HepG2 (cell line): ENCODE data around the gene HMBS. TPM values are rescaled to one million over a fixed set of nuclear protein-coding genes. Genes with fewer than 3 reads are reported as not detected.
A peak's percentile ranks its signal among the peaks of the same experiment; 100 is the strongest.

Experiments used
- HIVEP1 ChIP-seq: sonication (generic); formaldehyde crosslinking; IDR thresholded peaks from 2 replicates; pipeline ENCODE4 v1.4.0; 2020; ENCODE audit warnings: mild to moderate bottlenecking, missing genetic modification reagents
- KDM5A ChIP-seq: fragments of 200-600 bp; sonication (generic); IDR thresholded peaks from 2 replicates; pipeline ENCODE4 v1.7.0; 2018; ENCODE audit warnings: antibody characterized with exemption, mild to moderate bottlenecking, low read length, borderline replicate concordance
- MTF1 ChIP-seq: sonication (generic); formaldehyde crosslinking; IDR thresholded peaks from 2 replicates; pipeline ENCODE4 v1.5.0; 2020; ENCODE audit warnings: missing genetic modification reagents
- SP1 ChIP-seq, 2 experiments: fragments of 450-650 bp in 1 of 2; sonication (generic) in 1 of 2; formaldehyde crosslinking in 1 of 2; IDR thresholded peaks; 2 replicates each; pipeline versions ENCODE4 v1.4.0 to v1.6.1; 2016 to 2020; ENCODE audit warnings: missing genetic modification reagents in 1 of 2
- TAF15 ChIP-seq: fragments of 200-400 bp; formaldehyde crosslinking; IDR thresholded peaks from one replicate; pipeline ENCODE4 v1.6.1; 2018; ENCODE audit warnings: mild to moderate bottlenecking, low read depth, low read length; ENCODE audit not compliant: poor library complexity, severe bottlenecking
- TCF7L2 ChIP-seq: IDR thresholded peaks from 2 replicates; pipeline ENCODE4 v1.6.1; 2011; ENCODE audit warnings: mild to moderate bottlenecking, low read depth, low read length, moderate library complexity
- ZNF235 ChIP-seq: sonication (generic); formaldehyde crosslinking; IDR thresholded peaks from 2 replicates; pipeline ENCODE4 v1.8.1; 2023; ENCODE audit warnings: mild to moderate bottlenecking, missing genetic modification reagents, borderline replicate concordance
- ZNF276 ChIP-seq: sonication (generic); formaldehyde crosslinking; IDR thresholded peaks from 2 replicates; pipeline ENCODE4 v1.4.0; 2020; ENCODE audit warnings: mild to moderate bottlenecking, low read depth, missing genetic modification reagents
- ZNF343 ChIP-seq: sonication (generic); formaldehyde crosslinking; IDR thresholded peaks from 2 replicates; pipeline ENCODE4 v1.4.0; 2020; ENCODE audit warnings: mild to moderate bottlenecking, missing genetic modification reagents
- ZNF619 ChIP-seq: sonication (generic); formaldehyde crosslinking; IDR thresholded peaks from 2 replicates; pipeline ENCODE4 v1.4.0; 2020; ENCODE audit warnings: mild to moderate bottlenecking, missing genetic modification reagents
- polyA plus RNA-seq, 8 experiments: library from polyadenylated mRNA; depleted of rRNA in 3 of 8; stranded (reverse) in 7 of 8; unstranded in 1 of 8; fragments of >200 nt; fragmentation: Illumina TruSeq in 4 of 8; extraction: Trizol in 4 of 8; gene quantifications; 2 replicates each; pipeline versions ENCODE4 v1.2.1 to v1.2.3, GENCODE V29; 2011 to 2016; ENCODE audit warnings: low read depth in 4 of 8, missing spikeins in 1 of 8, mixed read lengths in 1 of 8; ENCODE audit not compliant: insufficient read depth in 1 of 8
- total RNA-seq, 5 experiments: library from RNA; depleted of rRNA; stranded (reverse); fragments of >200 nt; fragmentation: Illumina TruSeq; extraction: Trizol; gene quantifications; 2 replicates each; pipeline ENCODE4 v1.2.3, GENCODE V29; 2016; ENCODE audit warnings: low read depth in 1 of 5
- TF ChIP-seq, protein P1 (sequence below), 2 experiments: sonication (generic) in 1 of 2; formaldehyde crosslinking in 1 of 2; IDR thresholded peaks; 2 replicates each; pipeline versions ENCODE4 v1.4.0 to v1.6.1; 2018 to 2020; ENCODE audit warnings: missing genetic modification reagents in 2 of 2, borderline replicate concordance in 1 of 2, low read depth in 1 of 2, mild to moderate bottlenecking in 1 of 2, missing biosample characterization in 1 of 2
- TF ChIP-seq, protein P2 (sequence below): sonication (generic); formaldehyde crosslinking; IDR thresholded peaks from 2 replicates; pipeline ENCODE4 v1.8.1; 2022; ENCODE audit warnings: mild to moderate bottlenecking, missing genetic modification reagents
- TF ChIP-seq, protein P3 (sequence below): sonication (generic); formaldehyde crosslinking; IDR thresholded peaks from 2 replicates; pipeline ENCODE4 v1.4.0; 2020; ENCODE audit warnings: mild to moderate bottlenecking, missing genetic modification reagents
- TF ChIP-seq, protein P4 (sequence below): sonication (generic); formaldehyde crosslinking; IDR thresholded peaks from 2 replicates; pipeline ENCODE4 v1.9.0; 2021; ENCODE audit warnings: missing genetic modification reagents, borderline replicate concordance

HMBS gene
- total and polyA plus RNA-seq, 2 of the 13 experiments (the other 11 are each of a cell fraction or from before 2014, with no cell fraction given), result 9.4 to 46.9 TPM

GRCh38 chr11:119067371-119068222, 17.1 kb upstream of the HMBS start, which contains the start of gene VPS11 (continued):
- TF ChIP-seq, protein P1, sequence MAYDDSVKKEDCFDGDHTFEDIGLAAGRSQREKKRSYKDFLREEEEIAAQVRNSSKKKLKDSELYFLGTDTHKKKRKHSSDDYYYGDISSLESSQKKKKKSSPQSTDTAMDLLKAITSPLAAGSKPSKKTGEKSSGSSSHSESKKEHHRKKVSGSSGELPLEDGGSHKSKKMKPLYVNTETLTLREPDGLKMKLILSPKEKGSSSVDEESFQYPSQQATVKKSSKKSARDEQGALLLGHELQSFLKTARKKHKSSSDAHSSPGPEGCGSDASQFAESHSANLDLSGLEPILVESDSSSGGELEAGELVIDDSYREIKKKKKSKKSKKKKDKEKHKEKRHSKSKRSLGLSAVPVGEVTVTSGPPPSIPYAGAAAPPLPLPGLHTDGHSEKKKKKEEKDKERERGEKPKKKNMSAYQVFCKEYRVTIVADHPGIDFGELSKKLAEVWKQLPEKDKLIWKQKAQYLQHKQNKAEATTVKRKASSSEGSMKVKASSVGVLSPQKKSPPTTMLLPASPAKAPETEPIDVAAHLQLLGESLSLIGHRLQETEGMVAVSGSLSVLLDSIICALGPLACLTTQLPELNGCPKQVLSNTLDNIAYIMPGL (CRISPR knock-in tag; IDR thresholded peaks at IDR 0.05; ENCODE audit: borderline replicate concordance in 1 of 2, low read depth in 1 of 2), result peak; percentile 44 to 85; a peak in 1 of 4 replicates
- TF ChIP-seq ZNF619 (CRISPR knock-in tag), result peak; percentile 79; the same call in 1 of the 2 replicates
- TF ChIP-seq ZNF343 (CRISPR knock-in tag), result no peak
- TF ChIP-seq KDM5A, result peak; percentile 98
- TF ChIP-seq, protein P2, sequence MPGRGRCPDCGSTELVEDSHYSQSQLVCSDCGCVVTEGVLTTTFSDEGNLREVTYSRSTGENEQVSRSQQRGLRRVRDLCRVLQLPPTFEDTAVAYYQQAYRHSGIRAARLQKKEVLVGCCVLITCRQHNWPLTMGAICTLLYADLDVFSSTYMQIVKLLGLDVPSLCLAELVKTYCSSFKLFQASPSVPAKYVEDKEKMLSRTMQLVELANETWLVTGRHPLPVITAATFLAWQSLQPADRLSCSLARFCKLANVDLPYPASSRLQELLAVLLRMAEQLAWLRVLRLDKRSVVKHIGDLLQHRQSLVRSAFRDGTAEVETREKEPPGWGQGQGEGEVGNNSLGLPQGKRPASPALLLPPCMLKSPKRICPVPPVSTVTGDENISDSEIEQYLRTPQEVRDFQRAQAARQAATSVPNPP, result peak; percentile 70; the same call in 1 of the 2 replicates
- TF ChIP-seq, protein P3, sequence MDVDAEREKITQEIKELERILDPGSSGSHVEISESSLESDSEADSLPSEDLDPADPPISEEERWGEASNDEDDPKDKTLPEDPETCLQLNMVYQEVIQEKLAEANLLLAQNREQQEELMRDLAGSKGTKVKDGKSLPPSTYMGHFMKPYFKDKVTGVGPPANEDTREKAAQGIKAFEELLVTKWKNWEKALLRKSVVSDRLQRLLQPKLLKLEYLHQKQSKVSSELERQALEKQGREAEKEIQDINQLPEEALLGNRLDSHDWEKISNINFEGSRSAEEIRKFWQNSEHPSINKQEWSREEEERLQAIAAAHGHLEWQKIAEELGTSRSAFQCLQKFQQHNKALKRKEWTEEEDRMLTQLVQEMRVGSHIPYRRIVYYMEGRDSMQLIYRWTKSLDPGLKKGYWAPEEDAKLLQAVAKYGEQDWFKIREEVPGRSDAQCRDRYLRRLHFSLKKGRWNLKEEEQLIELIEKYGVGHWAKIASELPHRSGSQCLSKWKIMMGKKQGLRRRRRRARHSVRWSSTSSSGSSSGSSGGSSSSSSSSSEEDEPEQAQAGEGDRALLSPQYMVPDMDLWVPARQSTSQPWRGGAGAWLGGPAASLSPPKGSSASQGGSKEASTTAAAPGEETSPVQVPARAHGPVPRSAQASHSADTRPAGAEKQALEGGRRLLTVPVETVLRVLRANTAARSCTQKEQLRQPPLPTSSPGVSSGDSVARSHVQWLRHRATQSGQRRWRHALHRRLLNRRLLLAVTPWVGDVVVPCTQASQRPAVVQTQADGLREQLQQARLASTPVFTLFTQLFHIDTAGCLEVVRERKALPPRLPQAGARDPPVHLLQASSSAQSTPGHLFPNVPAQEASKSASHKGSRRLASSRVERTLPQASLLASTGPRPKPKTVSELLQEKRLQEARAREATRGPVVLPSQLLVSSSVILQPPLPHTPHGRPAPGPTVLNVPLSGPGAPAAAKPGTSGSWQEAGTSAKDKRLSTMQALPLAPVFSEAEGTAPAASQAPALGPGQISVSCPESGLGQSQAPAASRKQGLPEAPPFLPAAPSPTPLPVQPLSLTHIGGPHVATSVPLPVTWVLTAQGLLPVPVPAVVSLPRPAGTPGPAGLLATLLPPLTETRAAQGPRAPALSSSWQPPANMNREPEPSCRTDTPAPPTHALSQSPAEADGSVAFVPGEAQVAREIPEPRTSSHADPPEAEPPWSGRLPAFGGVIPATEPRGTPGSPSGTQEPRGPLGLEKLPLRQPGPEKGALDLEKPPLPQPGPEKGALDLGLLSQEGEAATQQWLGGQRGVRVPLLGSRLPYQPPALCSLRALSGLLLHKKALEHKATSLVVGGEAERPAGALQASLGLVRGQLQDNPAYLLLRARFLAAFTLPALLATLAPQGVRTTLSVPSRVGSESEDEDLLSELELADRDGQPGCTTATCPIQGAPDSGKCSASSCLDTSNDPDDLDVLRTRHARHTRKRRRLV, result no peak
- peak; percentile 78; the same call in 1 of the 2 replicates for TF ChIP-seq HIVEP1 (CRISPR knock-in tag)
- TF ChIP-seq, protein P4, sequence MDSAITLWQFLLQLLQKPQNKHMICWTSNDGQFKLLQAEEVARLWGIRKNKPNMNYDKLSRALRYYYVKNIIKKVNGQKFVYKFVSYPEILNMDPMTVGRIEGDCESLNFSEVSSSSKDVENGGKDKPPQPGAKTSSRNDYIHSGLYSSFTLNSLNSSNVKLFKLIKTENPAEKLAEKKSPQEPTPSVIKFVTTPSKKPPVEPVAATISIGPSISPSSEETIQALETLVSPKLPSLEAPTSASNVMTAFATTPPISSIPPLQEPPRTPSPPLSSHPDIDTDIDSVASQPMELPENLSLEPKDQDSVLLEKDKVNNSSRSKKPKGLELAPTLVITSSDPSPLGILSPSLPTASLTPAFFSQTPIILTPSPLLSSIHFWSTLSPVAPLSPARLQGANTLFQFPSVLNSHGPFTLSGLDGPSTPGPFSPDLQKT (CRISPR knock-in tag), result no peak
- no peak; the same call in 1 of the 2 replicates for TF ChIP-seq ZNF235 (CRISPR knock-in tag)
- TF ChIP-seq TAF15, result no peak
- TF ChIP-seq TCF7L2, result no peak
- TF ChIP-seq SP1 (IDR thresholded peaks at IDR 0.05), result no peak
- TF ChIP-seq SP1 (CRISPR knock-in tag; IDR thresholded peaks at IDR 0.05), result peak; percentile 81
- 0 out of 2 replicates have a peak, but pooled peaks have one; percentile 34 for TF ChIP-seq ZNF276 (CRISPR knock-in tag)
- TF ChIP-seq MTF1 (CRISPR knock-in tag), result no peak
